ENCODE data around the gene SPC25. TPM values are rescaled to one million over a fixed set of nuclear protein-coding genes. Genes with fewer than 3 reads are reported as not detected.

Gene SPC25
- total RNA-seq, 1 experiment from 2014 or later = 31.5 TPM

DNA sequence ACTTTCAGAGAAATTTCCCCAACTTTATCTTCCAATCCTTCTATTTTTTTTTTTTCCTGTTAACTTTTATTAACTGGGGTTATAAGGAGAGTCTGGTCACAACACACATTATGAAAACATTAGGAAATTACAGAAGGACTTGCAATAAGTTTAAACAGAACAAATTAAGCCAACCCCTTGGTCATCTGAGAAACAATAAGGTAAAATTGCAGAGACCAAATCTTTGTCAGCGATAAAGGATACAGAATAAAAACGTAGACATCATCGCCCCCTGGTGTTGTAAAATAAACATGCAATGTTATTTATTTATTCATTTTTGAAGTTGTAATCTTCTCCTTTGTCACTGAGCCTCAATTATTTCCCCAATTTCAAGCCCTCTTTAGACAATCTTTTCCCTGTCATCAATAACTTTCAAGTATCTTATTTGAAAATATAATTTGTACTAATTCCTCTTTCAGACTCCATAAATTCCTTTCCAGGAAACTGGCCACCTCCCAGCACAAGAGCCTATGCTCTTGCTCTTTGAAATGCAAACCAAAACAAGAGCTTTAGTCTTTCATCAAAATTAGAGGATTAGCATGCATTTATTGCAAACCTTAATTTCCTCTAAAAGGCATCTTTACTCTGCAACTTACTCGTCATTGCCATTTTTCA lies 30.4 kb upstream of the SPC25 start:
- Histone ChIP-seq H4K8ac (replicated peaks; ENCODE audit: insufficient read length, low read depth, low read length) (no peak overlapping the region), H3K14ac (ENCODE audit: insufficient read depth, low read length) (no peak overlapping the region), H3T11ph (ENCODE audit: low read length) (no peak overlapping the region), H3K4ac (ENCODE audit: low read depth, low read length) (no peak overlapping the region), H3K4me1 (ENCODE audit: insufficient read depth, low read length) (no peaks in the 10 kb centered on the region), H3K27ac (ENCODE audit: insufficient read length, low read depth, low read length) (no peak overlapping the region), H3K4me2 (ENCODE audit: insufficient read depth, insufficient read length, low read length) (no peak overlapping the region), H2BK5ac (ENCODE audit: insufficient read length, low read length) (no peak overlapping the region), H3K23ac (ENCODE audit: insufficient read length, low read depth, low read length) (no peak overlapping the region), H3K9me3 (ENCODE audit: control insufficient read depth, low read depth, low read length) (no peaks in the 10 kb centered on the region), H2AK5ac (ENCODE audit: insufficient read length, low read length) (no peak overlapping the region), H3K18ac (ENCODE audit: insufficient read length, low read depth, low read length) (no peak overlapping the region), H2BK20ac (ENCODE audit: low read depth, low read length, poor library complexity, severe bottlenecking) (no peak overlapping the region), H2BK15ac (ENCODE audit: low read depth, low read length) (no peak overlapping the region), H3K79me2 (ENCODE audit: insufficient read depth, low read length) (no peaks in the 10 kb centered on the region), H2AFZ (ENCODE audit: low read length) (no peak overlapping the region), H2BK120ac (ENCODE audit: low read depth, low read length, poor library complexity, severe bottlenecking) (no peak overlapping the region), H3K79me1 (ENCODE audit: insufficient read depth, low read depth, low read length, poor library complexity, severe bottlenecking) (no peaks in the 10 kb centered on the region), H3K56ac (ENCODE audit: insufficient read length, low read depth, low read length) (no peak overlapping the region), H2BK12ac (ENCODE audit: insufficient read length, low read depth, low read length) (no peak overlapping the region), H4K91ac (ENCODE audit: insufficient read length, low read depth, low read length) (no peak overlapping the region), H3K23me2 (ENCODE audit: insufficient read length, low read depth, low read length, poor library complexity, severe bottlenecking) (no peaks in the 10 kb centered on the region), H3K27me3 (ENCODE audit: insufficient read depth, low read length) (no peaks in the 10 kb centered on the region), H4K20me1 (ENCODE audit: control insufficient read depth, insufficient read depth, insufficient read length) (no peaks in the 10 kb centered on the region), H3K9ac (ENCODE audit: extremely low read depth, insufficient read length, low read length) (no peak overlapping the region), H4K5ac (ENCODE audit: insufficient read length, low read depth, low read length) (no peak overlapping the region)
- no peaks in the 10 kb centered on the region for H3K27me3 Mint-ChIP-seq (ENCODE audit: low read depth)
- H3K9me3 Mint-ChIP-seq = peaks cover 3 to 5% of the 10 kb centered on the region in 2 experiments; a peak in 3 of 5 replicates
- WGBS (ENCODE audit: extremely low coverage, insufficient read length, low lambda C conversion rate) = no CpG with 5 or more reads among the region's 4 CpGs
- DNase-seq = no peak
- H3K4me3 Mint-ChIP-seq = no peak overlapping the region
- H3K27ac Mint-ChIP-seq = no peak overlapping the region
- H3K36me3 Mint-ChIP-seq (ENCODE audit: insufficient read depth in 1 of 3, low read depth in 3 of 3) = peaks cover 0 to 7% (median 1%) of the 10 kb centered on the region in 3 experiments; a peak in 4 of 7 replicates
- TF ChIP-seq, protein P1, sequence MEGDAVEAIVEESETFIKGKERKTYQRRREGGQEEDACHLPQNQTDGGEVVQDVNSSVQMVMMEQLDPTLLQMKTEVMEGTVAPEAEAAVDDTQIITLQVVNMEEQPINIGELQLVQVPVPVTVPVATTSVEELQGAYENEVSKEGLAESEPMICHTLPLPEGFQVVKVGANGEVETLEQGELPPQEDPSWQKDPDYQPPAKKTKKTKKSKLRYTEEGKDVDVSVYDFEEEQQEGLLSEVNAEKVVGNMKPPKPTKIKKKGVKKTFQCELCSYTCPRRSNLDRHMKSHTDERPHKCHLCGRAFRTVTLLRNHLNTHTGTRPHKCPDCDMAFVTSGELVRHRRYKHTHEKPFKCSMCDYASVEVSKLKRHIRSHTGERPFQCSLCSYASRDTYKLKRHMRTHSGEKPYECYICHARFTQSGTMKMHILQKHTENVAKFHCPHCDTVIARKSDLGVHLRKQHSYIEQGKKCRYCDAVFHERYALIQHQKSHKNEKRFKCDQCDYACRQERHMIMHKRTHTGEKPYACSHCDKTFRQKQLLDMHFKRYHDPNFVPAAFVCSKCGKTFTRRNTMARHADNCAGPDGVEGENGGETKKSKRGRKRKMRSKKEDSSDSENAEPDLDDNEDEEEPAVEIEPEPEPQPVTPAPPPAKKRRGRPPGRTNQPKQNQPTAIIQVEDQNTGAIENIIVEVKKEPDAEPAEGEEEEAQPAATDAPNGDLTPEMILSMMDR (conservative IDR thresholded peaks at IDR 0.05) = peak; percentile 85
- peaks cover 10 to 17% of the 10 kb centered on the region in 2 experiments for H3K4me1 Mint-ChIP-seq

Measured in H9 (cell line).